K562 treated with DMSO at 1 percent for 24 hours (cell line): ENCODE results near the gene SPANXD. TPM values are rescaled to one million over a fixed set of nuclear protein-coding genes. Genes with fewer than 3 reads are reported as not detected.

Source experiments
- total RNA-seq: library from RNA; unstranded; fragments of 300-600 nt; gene quantifications from 2 replicates; pipeline ENCODE4 v1.2.3, GENCODE V29; 2022; ENCODE audit warnings: low read depth; ENCODE audit not compliant: insufficient read depth

The SPANXD gene
- not detected in 2 replicates for total RNA-seq

GRCh38 chrX:141698639-141699038 is at the start of gene SPANXD:
Gene SPANXD (minus strand): TSS chrX:141698739. CDS start chrX:141698405, 334 bp downstream.

Other genes starting within 250 kb of the SPANXD start
- not detected in 2 replicates for gene SPANXA1, start 114.0 kb downstream of the SPANXD start, total RNA-seq
- gene SPANXA2, start 109.0 kb downstream of the SPANXD start, total RNA-seq: not detected in 2 replicates
- 0.42 TPM in 1 of 2 replicates, not detected in the other for gene MAGEC3, start 139.6 kb upstream of the SPANXD start, total RNA-seq
- gene MAGEC1, start 205.2 kb upstream of the SPANXD start, total RNA-seq: 19.3 and 20.4 TPM in 2 replicates